PC-9 (cell line): ENCODE data around the gene EXOG.

Experiments
- CTCF ChIP-seq: fragments of 200-600 bp; sonication (generic); conservative IDR thresholded peaks from 2 replicates; pipeline ENCODE4 v1.6.1; 2017; ENCODE audit warnings: mixed run types, antibody characterized with exemption, mild to moderate bottlenecking, moderate library complexity
- EZH2 ChIP-seq: fragments of 200-600 bp; sonication (generic); IDR thresholded peaks from 2 replicates; pipeline ENCODE4 v1.8.0; 2017; ENCODE audit warnings: antibody characterized with exemption, low read depth

- TF ChIP-seq CTCF = no peak
- TF ChIP-seq EZH2 = no peak
These were observed 42.8 kb upstream of the EXOG start, which contains the start of gene ACVR2B for GRCh38 chr3:38453075-38453912.
